ENCODE data around the gene ACKR2.
"Not testable (repeated sequence)": the region's sequence is repeated elsewhere in the genome, so short reads cannot be mapped to it uniquely, and the experiment has no call there.

ACKR2 gene

DNA sequence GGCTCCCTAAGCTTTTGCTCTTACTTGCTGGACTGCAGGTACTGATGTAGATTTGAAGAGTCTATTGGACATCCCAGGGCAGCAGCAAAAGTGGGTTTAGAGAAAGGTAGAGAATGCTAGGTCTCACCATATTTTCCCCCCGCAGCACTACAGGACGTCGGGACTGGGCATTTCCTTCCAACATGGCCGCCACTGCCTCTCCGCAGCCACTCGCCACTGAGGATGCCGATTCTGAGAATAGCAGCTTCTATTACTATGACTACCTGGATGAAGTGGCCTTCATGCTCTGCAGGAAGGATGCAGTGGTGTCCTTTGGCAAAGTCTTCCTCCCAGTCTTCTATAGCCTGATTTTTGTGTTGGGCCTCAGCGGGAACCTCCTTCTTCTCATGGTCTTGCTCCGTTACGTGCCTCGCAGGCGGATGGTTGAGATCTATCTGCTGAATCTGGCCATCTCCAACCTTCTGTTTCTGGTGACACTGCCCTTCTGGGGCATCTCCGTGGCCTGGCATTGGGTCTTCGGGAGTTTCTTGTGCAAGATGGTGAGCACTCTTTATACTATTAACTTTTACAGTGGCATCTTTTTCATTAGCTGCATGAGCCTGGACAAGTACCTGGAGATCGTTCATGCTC lies 55.2 kb downstream of the ACKR2 start:
- no peak for DNase-seq (ENCODE audit: low spot score)

DNA sequence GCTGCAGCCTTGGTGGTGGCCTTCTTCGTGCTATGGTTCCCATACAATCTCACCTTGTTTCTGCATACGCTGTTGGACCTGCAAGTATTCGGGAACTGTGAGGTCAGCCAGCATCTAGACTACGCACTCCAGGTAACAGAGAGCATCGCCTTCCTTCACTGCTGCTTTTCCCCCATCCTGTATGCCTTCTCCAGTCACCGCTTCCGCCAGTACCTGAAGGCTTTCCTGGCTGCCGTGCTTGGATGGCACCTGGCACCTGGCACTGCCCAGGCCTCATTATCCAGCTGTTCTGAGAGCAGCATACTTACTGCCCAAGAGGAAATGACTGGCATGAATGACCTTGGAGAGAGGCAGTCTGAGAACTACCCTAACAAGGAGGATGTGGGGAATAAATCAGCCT lies 56.0 kb downstream of the ACKR2 start:
- no peak for DNase-seq (ENCODE audit: low spot score)

- DNase-seq (ENCODE audit: low spot score): no peak
Measured at GRCh38 chr3:42867138-42867537, 57.9 kb downstream of the ACKR2 start.

DNA sequence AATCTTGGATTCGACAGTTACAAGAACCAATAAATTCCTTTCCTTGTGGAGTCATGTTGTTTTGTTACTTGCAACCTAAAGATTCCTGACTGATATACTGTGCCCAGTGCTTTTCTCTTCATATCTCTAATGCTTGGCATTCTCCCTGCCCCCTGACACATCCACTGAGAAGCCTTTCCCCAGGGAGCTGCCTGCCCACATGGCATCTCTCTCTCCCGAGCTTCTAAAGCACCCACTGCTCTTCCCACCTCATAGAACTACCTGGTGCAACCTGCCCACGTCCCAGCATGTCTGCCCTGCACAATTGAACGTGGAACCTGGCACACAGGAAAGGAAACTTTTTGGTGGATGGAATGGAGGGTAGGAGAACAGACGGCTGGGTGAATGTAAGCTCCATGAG lies 59.6 kb downstream of the ACKR2 start:
- DNase-seq (ENCODE audit: low spot score): no peak

DNA sequence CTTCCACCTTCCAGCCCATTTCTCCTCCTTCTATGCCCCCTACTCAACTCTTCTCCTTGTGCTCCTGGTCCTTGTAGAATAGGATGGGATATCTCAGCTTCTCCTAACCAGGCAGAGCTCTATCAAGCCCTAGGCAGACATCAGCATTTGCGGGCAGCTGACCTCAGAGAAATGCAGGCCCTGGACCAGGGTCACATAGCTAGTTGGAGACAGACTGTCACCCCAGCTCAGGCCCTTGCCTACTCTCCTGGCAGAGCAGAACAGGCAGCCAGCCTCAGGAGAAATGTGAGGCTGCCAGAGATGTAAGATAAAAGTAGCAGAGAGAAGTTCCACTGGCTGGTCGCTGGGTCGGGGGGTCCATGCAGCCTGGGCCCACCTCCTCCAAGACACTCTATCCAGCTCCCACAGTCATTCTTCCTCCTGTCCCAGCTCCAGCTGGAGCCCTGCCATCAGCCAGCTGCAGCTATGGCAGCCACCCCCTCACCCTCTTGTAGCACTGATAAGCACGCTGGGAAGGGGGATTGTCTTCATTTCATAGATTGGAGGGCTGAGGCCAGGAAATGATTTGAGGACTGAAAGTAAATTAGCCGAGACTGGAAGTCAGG lies 62.4 kb downstream of the ACKR2 start:
- DNase-seq (ENCODE audit: low spot score): peak; percentile 19

- no peak for DNase-seq (ENCODE audit: low spot score)
Measured at GRCh38 chr3:42872718-42873117, 63.5 kb downstream of the ACKR2 start.

DNA sequence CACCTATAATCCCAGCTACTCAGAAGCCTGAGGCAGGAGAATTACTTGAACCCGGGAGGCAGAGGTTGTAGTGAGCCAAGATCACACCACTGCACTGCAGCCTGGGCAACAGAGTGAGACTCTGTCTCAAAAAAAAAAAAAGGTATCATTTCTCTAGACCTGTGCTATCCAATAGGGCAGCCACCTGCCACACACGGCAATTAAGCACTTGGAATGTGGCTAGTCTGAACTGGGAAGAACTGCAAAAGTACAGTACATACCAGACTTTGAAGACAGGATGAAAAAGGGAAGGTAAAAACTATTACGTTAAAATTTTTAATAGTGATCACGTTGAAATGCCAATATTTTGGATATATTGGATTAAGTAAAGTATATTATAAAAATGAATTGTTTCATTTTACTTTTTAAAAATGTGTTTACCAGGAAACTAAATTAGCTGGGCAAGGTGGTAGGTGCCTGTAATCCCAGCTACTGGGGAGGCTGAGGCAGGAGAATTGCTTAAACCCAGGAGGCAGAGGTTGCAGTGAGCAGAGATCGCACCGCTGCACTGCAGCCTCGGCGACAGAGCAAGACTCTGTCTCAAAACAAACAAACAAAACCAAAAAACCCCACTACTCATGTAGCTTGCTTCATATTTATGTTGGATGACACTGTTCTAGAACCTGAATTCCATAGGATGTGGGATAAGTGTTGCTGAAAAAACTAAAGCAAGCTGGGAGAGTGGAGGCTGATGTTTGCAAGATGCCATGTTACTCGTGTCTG lies 64.2 kb downstream of the ACKR2 start:
- DNase-seq (ENCODE audit: low spot score): no peak

GRCh38 chr3:42874749-42875148 lies 65.5 kb downstream of the ACKR2 start:
- DNase-seq (ENCODE audit: low spot score): no peak

DNA sequence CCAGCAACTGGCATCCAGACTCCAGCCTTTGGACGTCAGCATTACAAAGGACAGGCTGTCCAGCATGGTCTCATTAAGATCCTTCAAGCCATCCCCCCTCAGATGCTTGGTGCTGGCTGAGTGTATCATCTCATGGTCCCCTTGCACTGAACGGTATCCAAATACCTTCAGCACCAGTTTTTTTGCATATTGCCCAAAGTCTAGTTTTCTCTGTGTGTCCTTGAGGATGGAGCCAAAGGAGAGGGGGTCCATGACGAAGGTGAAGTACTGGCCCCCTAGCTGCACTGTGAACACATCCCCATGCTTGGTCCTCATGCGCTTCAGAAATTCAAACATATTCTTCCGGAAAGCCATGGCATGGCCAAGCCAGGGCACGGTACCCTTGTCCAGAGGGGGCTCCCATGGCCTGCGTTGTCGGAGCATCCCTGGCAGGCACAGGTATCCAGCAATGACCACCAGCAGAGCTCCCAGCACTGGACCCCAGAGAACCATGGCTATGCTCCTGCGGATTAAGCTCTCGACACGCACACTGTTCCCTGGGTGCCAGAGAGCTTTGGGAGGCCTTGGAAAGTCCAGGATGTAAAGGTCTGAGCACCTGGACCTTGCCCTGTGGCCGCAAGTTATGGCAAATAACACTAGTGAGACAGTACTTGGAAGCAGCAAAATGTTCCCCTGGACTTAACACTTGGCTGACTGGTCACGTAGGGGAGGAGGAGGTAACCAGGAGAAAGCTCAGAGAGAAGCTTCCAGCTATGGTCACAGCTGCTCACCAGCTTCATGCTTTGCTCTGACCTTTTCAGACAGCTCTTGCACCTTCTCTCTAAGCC lies 66.3 kb downstream of the ACKR2 start, which contains the start of gene CYP8B1:
CYP8B1 (minus strand) TSS at position 555 of the 827 bp plus-strand sequence; CDS start at position 492, 63 bp downstream.
- no peak for DNase-seq (ENCODE audit: low spot score)

- no peak for DNase-seq (ENCODE audit: low spot score)
Measured at GRCh38 chr3:42876401-42876800, 67.2 kb downstream of the ACKR2 start.

GRCh38 chr3:42876940-42877720 lies 67.9 kb downstream of the ACKR2 start:
- DNase-seq (ENCODE audit: low spot score): no peak

GRCh38 chr3:42877881-42878280 lies 68.6 kb downstream of the ACKR2 start:
- DNase-seq (ENCODE audit: low spot score): no peak

GRCh38 chr3:42880183-42880582 lies 70.9 kb downstream of the ACKR2 start:
- no peak for DNase-seq (ENCODE audit: low spot score)

- peak; percentile 87 for DNase-seq (ENCODE audit: low spot score)
Measured at GRCh38 chr3:42880601-42881451, 71.6 kb downstream of the ACKR2 start.

- not testable (repeated sequence) for DNase-seq (ENCODE audit: low spot score)
Measured at GRCh38 chr3:42883251-42883930, 74.1 kb downstream of the ACKR2 start.

- no peak for DNase-seq (ENCODE audit: low spot score)
Measured at GRCh38 chr3:42884324-42884723, 75.1 kb downstream of the ACKR2 start.

- DNase-seq (ENCODE audit: low spot score): no peak
Measured at GRCh38 chr3:42886294-42886822, 77.1 kb downstream of the ACKR2 start.

- no peak for DNase-seq (ENCODE audit: low spot score)
Measured at GRCh38 chr3:42887084-42887483, 77.8 kb downstream of the ACKR2 start.

DNA sequence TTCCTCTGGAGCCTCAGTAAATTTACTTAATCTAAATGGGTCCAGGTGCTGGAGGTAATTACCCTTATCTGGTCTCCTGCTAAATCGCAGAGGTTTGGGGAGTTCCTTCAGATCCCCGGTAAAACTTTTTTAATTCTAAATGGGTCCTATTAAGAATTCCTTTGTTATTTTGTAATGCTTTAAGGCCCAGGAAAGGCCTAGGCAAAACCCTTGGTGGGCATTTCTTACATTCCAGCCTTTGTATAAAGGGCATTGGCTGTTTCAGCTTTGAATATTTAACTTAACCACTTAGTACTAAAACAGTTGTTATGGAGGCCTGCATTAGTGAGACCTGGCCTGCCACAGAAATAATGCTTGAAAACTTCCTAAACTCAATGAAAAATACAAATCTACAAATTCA lies 81.8 kb downstream of the ACKR2 start:
- no peak for DNase-seq (ENCODE audit: low spot score)

- no peak for DNase-seq (ENCODE audit: low spot score)
Measured at GRCh38 chr3:42892169-42892568, 82.9 kb downstream of the ACKR2 start.
